ENCODE results near the gene UIMC1. TPM values are rescaled to one million over a fixed set of nuclear protein-coding genes. Genes with fewer than 3 reads are reported as not detected.

UIMC1 gene
- total and polyA plus RNA-seq, 2 donors (not counting 1 experiment from before 2014, with no cell fraction given): 49.2 to 98.1 TPM

DNA sequence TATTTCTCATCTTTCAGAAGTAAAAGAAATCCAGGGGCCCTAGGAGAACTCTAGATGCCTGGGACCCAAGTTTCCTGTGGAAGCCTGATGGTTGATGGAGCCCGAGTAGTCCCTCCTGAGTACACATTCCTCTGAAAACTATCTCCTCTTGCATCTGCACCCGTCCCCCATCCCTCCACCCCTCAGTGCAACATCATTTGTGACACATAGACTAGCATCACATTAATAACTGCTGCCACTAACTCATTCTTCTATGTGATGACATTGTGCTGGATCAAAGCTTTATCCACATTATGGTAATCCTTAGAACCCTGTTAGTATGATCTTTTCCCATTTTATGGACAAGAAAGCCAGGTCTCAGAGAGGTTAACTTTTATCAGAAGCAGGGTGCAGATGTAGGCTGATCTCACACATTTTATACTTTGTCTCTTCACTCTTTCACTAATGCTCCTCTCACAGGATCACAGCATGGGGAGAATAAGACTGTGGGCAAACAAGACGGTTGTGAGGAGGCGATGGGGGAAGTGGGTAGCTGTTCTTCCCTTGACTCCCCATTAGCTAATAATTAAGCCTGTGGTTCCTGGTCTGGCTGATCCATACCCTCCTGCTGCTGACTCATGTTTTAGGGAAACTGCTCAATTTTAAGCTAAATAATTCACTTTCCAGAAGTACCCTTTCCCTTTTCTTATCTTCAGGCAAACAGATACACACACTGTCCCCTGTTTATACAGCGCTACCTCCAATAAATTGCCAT, 103.5 kb downstream of the UIMC1 start:
- ChIA-PET CTCF (no interaction called here), POLR2A (no interaction called here)
- Histone ChIP-seq H3K79me2 (ENCODE audit: control insufficient read depth, insufficient read depth, low read length) (no peaks in the 10 kb centered on the region), H3K27me3 (replicated peaks in 1 of 4; ENCODE audit: control extremely low read depth in 1 of 4, control insufficient read depth in 3 of 4, insufficient read depth in 4 of 4, low read length in 3 of 4) (no peaks in the 10 kb centered on the region), H3K9me3 (ENCODE audit: control extremely low read depth in 1 of 3, control insufficient read depth in 2 of 3, insufficient read depth in 1 of 3, low read length in 2 of 3) (no peaks in the 10 kb centered on the region), H3K4me1 (ENCODE audit: control insufficient read depth in 2 of 2, insufficient read depth in 2 of 2, low read length in 2 of 2) (peaks cover 5 to 11% of the 10 kb centered on the region in 2 donors), H3K4me2 (replicated peaks; ENCODE audit: low read depth, low read length, poor library complexity, severe bottlenecking) (no peak overlapping the region), H3K9ac (ENCODE audit: low read length) (no peak overlapping the region), H3K4me3 (ENCODE audit: control extremely low read depth in 1 of 5, extremely low read depth in 1 of 5, insufficient read depth in 1 of 5, low read depth in 2 of 5, low read length in 4 of 5) (no peak overlapping the region), H3K36me3 (replicated peaks in 1 of 2; ENCODE audit: control extremely low read depth in 1 of 2, control insufficient read depth in 1 of 2, extremely low read depth in 1 of 2, insufficient read depth in 2 of 2, low read length in 1 of 2) (peaks cover 24 to 48% of the 10 kb centered on the region in 2 experiments), H3K27ac (ENCODE audit: low read length in 2 of 2) (no peak overlapping the region), H2AFZ (ENCODE audit: insufficient read depth, low read depth, low read length, poor library complexity, severe bottlenecking) (no peak overlapping the region), H4K20me1 (ENCODE audit: control insufficient read depth, insufficient read depth, low read length, poor library complexity, severe bottlenecking) (no peaks in the 10 kb centered on the region)
- Mint-ChIP-seq H3K9me3 (ENCODE audit: insufficient read depth) (no peaks in the 10 kb centered on the region), H3K27me3 (no peaks in the 10 kb centered on the region), H3K27ac (no peak overlapping the region), H3K4me3 (no peak overlapping the region), H3K4me1 (peaks cover 16% of the 10 kb centered on the region)
- 100% methylated on average over 2 of the region's 5 CpGs for WGBS (ENCODE audit: insufficient coverage)
- no peak for TF ChIP-seq EZH2 (IDR thresholded peaks at IDR 0.05; ENCODE audit: borderline replicate concordance, insufficient read depth, low read depth, low read length, poor library complexity, severe bottlenecking)
- TF ChIP-seq, protein P1, sequence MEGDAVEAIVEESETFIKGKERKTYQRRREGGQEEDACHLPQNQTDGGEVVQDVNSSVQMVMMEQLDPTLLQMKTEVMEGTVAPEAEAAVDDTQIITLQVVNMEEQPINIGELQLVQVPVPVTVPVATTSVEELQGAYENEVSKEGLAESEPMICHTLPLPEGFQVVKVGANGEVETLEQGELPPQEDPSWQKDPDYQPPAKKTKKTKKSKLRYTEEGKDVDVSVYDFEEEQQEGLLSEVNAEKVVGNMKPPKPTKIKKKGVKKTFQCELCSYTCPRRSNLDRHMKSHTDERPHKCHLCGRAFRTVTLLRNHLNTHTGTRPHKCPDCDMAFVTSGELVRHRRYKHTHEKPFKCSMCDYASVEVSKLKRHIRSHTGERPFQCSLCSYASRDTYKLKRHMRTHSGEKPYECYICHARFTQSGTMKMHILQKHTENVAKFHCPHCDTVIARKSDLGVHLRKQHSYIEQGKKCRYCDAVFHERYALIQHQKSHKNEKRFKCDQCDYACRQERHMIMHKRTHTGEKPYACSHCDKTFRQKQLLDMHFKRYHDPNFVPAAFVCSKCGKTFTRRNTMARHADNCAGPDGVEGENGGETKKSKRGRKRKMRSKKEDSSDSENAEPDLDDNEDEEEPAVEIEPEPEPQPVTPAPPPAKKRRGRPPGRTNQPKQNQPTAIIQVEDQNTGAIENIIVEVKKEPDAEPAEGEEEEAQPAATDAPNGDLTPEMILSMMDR (IDR thresholded peaks at IDR 0.05): no peak
- DNase-seq (no peak), ATAC-seq (ENCODE audit: low read depth) (no peak)
- intact Hi-C loops (cut with micrococcal nuclease): no loop called here

DNA sequence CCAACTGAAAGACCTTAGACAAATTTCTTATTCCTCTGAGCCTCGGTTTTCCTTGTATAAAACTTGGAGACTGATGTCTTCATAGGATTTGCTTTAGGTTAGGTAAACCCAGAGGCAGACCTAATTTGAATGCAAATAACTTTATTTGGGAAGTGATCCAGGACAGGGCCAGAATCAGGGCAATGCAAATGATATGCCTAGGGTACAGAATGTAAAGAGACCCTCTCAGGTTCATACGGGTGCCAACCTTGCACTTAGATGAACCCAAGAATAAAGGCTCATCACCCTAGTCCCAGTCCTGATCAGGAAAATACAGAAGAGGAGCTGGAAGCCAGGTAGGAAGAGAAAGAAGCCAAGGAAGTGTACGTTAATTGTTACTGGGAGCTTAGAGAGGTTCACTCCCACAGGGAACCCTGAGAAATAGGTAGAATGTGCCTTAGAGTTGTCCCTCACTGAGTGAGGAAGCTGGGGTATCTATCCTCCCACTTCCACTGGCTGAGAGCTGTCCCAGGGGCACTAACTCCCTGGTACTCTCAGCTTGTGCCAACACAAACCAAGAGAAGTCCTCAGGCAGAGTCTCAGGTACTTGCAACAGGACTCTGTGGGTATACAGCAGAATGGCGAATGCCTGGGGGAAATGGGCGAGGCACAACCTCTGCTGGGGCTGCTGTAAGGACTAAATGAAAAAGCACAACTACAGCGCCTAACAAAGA, 104.3 kb downstream of the UIMC1 start:
- intact Hi-C loops (cut with micrococcal nuclease): no loop called here
- POLR2A ChIA-PET: no interaction called here

More for the DNA sequence above, 104.3 kb downstream of the UIMC1 start:
- Histone ChIP-seq H3K79me2 (ENCODE audit: control insufficient read depth, insufficient read depth, low read length) (no peaks in the 10 kb centered on the region), H3K27ac (ENCODE audit: low read length in 2 of 2) (peak overlapping the region in 1 of 2 donors; percentile 48), H3K4me3 (ENCODE audit: control extremely low read depth in 1 of 5, extremely low read depth in 1 of 5, insufficient read depth in 1 of 5, low read depth in 2 of 5, low read length in 4 of 5) (no peak overlapping the region), H3K27me3 (replicated peaks in 1 of 4; ENCODE audit: control extremely low read depth in 1 of 4, control insufficient read depth in 3 of 4, insufficient read depth in 4 of 4, low read length in 3 of 4) (no peaks in the 10 kb centered on the region), H3K9ac (ENCODE audit: low read length) (no peak overlapping the region), H2AFZ (ENCODE audit: insufficient read depth, low read depth, low read length, poor library complexity, severe bottlenecking) (no peak overlapping the region), H3K9me3 (ENCODE audit: control extremely low read depth in 1 of 3, control insufficient read depth in 2 of 3, insufficient read depth in 1 of 3, low read length in 2 of 3) (no peaks in the 10 kb centered on the region), H4K20me1 (ENCODE audit: control insufficient read depth, insufficient read depth, low read length, poor library complexity, severe bottlenecking) (no peaks in the 10 kb centered on the region), H3K4me2 (replicated peaks; ENCODE audit: low read depth, low read length, poor library complexity, severe bottlenecking) (no peak overlapping the region), H3K36me3 (replicated peaks in 1 of 2; ENCODE audit: control extremely low read depth in 1 of 2, control insufficient read depth in 1 of 2, extremely low read depth in 1 of 2, insufficient read depth in 2 of 2, low read length in 1 of 2) (peaks cover 22 to 40% of the 10 kb centered on the region in 2 experiments), H3K4me1 (ENCODE audit: control insufficient read depth in 2 of 2, insufficient read depth in 2 of 2, low read length in 2 of 2) (peaks cover 5 to 11% of the 10 kb centered on the region in 2 donors)
- Mint-ChIP-seq H3K27me3 (peaks cover 5% of the 10 kb centered on the region), H3K9me3 (ENCODE audit: insufficient read depth) (no peaks in the 10 kb centered on the region), H3K27ac (no peak overlapping the region), H3K4me1 (peaks cover 16% of the 10 kb centered on the region), H3K4me3 (no peak overlapping the region)
- 100% methylated on average over 2 of the region's 6 CpGs for WGBS (ENCODE audit: insufficient coverage)
- DNase-seq (no peak), ATAC-seq (ENCODE audit: low read depth) (no peak)
- TF ChIP-seq EZH2 (IDR thresholded peaks at IDR 0.05; ENCODE audit: borderline replicate concordance, insufficient read depth, low read depth, low read length, poor library complexity, severe bottlenecking): no peak
- TF ChIP-seq, protein P1 (IDR thresholded peaks at IDR 0.05): no peak
- CTCF ChIA-PET: no interaction called here

Data from B cell (primary cell).